Ramos (cell line): ENCODE results near the gene AKAP10.
"Not testable (repeated sequence)": the region's sequence is repeated elsewhere in the genome, so short reads cannot be mapped to it uniquely, and the experiment has no call there.

Experiments
- in situ Hi-C: fragments of 300-500 bp; cut with MboI; formaldehyde crosslinking; loops from one replicate; pipeline ENCODE4 v1.14.3; 2022; ENCODE audit warnings: low sequenced_read_pairs; ENCODE audit not compliant: unreplicated experiment

AKAP10 gene

GRCh38 chr17:19877364-19877945 lies 100.2 kb downstream of the AKAP10 start:
- in situ Hi-C loops: no loop called here

GRCh38 chr17:19876529-19877161 lies 101.0 kb downstream of the AKAP10 start:
- in situ Hi-C loops: no loop called here

- in situ Hi-C loops: no loop called here
These were observed 103.4 kb downstream of the AKAP10 start for GRCh38 chr17:19874256-19874655.

GRCh38 chr17:19873346-19873745 lies 104.3 kb downstream of the AKAP10 start:
- in situ Hi-C loops: no loop called here

GRCh38 chr17:19868079-19868395 lies 109.6 kb downstream of the AKAP10 start:
- in situ Hi-C loops: no loop called here

- in situ Hi-C loops: no loop called here
These were observed 110.1 kb downstream of the AKAP10 start, which contains the start of gene ULK2 for GRCh38 chr17:19867329-19868078. Gene ULK2, minus strand, starts transcription at chr17:19867936. Its CDS starts 519 bp downstream, at chr17:19867417.

- in situ Hi-C loops: no loop called here
These were observed 110.6 kb downstream of the AKAP10 start for GRCh38 chr17:19867079-19867328.

GRCh38 chr17:19865021-19865420 lies 112.6 kb downstream of the AKAP10 start:
- in situ Hi-C loops: no loop called here

GRCh38 chr17:19860647-19861177 lies 116.9 kb downstream of the AKAP10 start:
- in situ Hi-C loops: not testable (repeated sequence)

- in situ Hi-C loops: no loop called here
These were observed 120.0 kb downstream of the AKAP10 start for GRCh38 chr17:19857640-19858039.
